HL-60 (cell line): ENCODE measurements around the gene DENND1A.

Experiments
- CTCF ChIP-seq: IDR thresholded peaks from one replicate; pipeline ENCODE4 v1.5.1; 2011; ENCODE audit warnings: low read length, control low read depth, inconsistent platforms; ENCODE audit not compliant: insufficient read depth
- REST ChIP-seq: IDR thresholded peaks from 2 replicates; pipeline ENCODE4 v1.6.1; 2012; ENCODE audit warnings: low read depth; ENCODE audit not compliant: insufficient replicate concordance

- TF ChIP-seq CTCF (no peak), REST (no peak)
Observed at GRCh38 chr9:123407217-123407851, 522.6 kb downstream of the DENND1A start.
